Measurements from ENCODE around the gene B4GALNT1.
A peak's percentile ranks its signal among the peaks of the same experiment; 100 is the strongest.

Gene B4GALNT1

GRCh38 chr12:57623811-57624390, 9.1 kb downstream of the B4GALNT1 start:
- no peak for TF ChIP-seq MAX (IDR thresholded peaks at IDR 0.05; ENCODE audit: low read depth, low read length)
- TF ChIP-seq MYC (IDR thresholded peaks at IDR 0.05; ENCODE audit: low read depth, low read length) = no peak
- no peak for TF ChIP-seq CTCF (IDR thresholded peaks at IDR 0.05; ENCODE audit: low read depth, low read length)
- no peak for TF ChIP-seq POLR2A (IDR thresholded peaks at IDR 0.05; ENCODE audit: extremely low read depth, insufficient read length)
- no peak overlapping the region for H3K4me3 ChIP-seq (ENCODE audit: low read depth, low read length)
- no peak for DNase-seq (ENCODE audit: low read depth)

GRCh38 chr12:57623385-57623784, 9.6 kb downstream of the B4GALNT1 start:
- H3K4me3 ChIP-seq (ENCODE audit: low read depth, low read length) = no peak overlapping the region
- no peak for TF ChIP-seq MYC (IDR thresholded peaks at IDR 0.05; ENCODE audit: low read depth, low read length)
- TF ChIP-seq POLR2A (IDR thresholded peaks at IDR 0.05; ENCODE audit: extremely low read depth, insufficient read length) = no peak
- TF ChIP-seq CTCF (IDR thresholded peaks at IDR 0.05; ENCODE audit: low read depth, low read length) = no peak
- TF ChIP-seq MAX (IDR thresholded peaks at IDR 0.05; ENCODE audit: low read depth, low read length) = no peak
- DNase-seq (ENCODE audit: low read depth) = no peak

- H3K4me3 ChIP-seq (ENCODE audit: low read depth, low read length) = no peak overlapping the region
- TF ChIP-seq MYC (IDR thresholded peaks at IDR 0.05; ENCODE audit: low read depth, low read length) (no peak), MAX (IDR thresholded peaks at IDR 0.05; ENCODE audit: low read depth, low read length) (no peak), POLR2A (IDR thresholded peaks at IDR 0.05; ENCODE audit: extremely low read depth, insufficient read length) (no peak), CTCF (IDR thresholded peaks at IDR 0.05; ENCODE audit: low read depth, low read length) (no peak)
- no peak for DNase-seq (ENCODE audit: low read depth)
These were observed 10.4 kb downstream of the B4GALNT1 start for GRCh38 chr12:57622293-57623245.

GRCh38 chr12:57621497-57622292, 11.3 kb downstream of the B4GALNT1 start:
- H3K4me3 ChIP-seq (ENCODE audit: low read depth, low read length) = no peak overlapping the region
- DNase-seq (ENCODE audit: low read depth) = peak; percentile 59
- TF ChIP-seq CTCF (IDR thresholded peaks at IDR 0.05; ENCODE audit: low read depth, low read length) (peak; percentile 84), MYC (IDR thresholded peaks at IDR 0.05; ENCODE audit: low read depth, low read length) (no peak)

- TF ChIP-seq CTCF (IDR thresholded peaks at IDR 0.05; ENCODE audit: low read depth, low read length) (no peak), MAX (IDR thresholded peaks at IDR 0.05; ENCODE audit: low read depth, low read length) (no peak), MYC (IDR thresholded peaks at IDR 0.05; ENCODE audit: low read depth, low read length) (no peak), POLR2A (IDR thresholded peaks at IDR 0.05; ENCODE audit: extremely low read depth, insufficient read length) (no peak)
- peak; percentile 41 for DNase-seq (ENCODE audit: low read depth)
- no peak overlapping the region for H3K4me3 ChIP-seq (ENCODE audit: low read depth, low read length)
These were observed 12.0 kb downstream of the B4GALNT1 start for GRCh38 chr12:57620936-57621496.

Data from NB4 (cell line).